ENCODE measurements around the gene IL12RB2.
"Not testable (repeated sequence)": the region's sequence is repeated elsewhere in the genome, so short reads cannot be mapped to it uniquely, and the experiment has no call there.

The IL12RB2 gene

DNA sequence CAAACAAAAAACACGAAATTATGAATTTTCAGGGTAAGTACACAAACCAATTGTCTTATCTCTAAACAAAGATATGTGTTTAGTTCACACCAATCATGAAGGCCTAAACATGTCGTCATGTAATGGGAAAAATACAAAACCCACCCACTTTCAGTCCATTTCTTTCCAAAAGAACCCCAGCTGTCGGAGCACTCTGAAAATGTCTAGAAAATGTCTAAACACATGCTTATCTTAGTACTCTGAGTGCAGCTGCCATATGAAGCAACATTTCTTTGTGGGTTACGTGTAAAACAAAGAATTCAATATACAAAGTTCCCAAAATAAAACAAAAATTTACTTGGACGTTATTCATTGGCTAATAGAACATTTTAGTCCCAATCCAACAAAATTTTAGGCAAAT lies 99.8 kb downstream of the IL12RB2 start:
- H3K27ac Mint-ChIP-seq = peak overlapping the region; percentile 18
- H3K27me3 Mint-ChIP-seq = no peaks in the 10 kb centered on the region
- H3K4me1 Mint-ChIP-seq (ENCODE audit: low read depth) = peaks cover 31% of the 10 kb centered on the region
- no peak overlapping the region for H3K4me3 Mint-ChIP-seq
- DNase-seq = no peak
- peaks cover 80% of the 10 kb centered on the region for H3K36me3 Mint-ChIP-seq (ENCODE audit: low read depth)
- no peaks in the 10 kb centered on the region for H3K9me3 Mint-ChIP-seq

DNA sequence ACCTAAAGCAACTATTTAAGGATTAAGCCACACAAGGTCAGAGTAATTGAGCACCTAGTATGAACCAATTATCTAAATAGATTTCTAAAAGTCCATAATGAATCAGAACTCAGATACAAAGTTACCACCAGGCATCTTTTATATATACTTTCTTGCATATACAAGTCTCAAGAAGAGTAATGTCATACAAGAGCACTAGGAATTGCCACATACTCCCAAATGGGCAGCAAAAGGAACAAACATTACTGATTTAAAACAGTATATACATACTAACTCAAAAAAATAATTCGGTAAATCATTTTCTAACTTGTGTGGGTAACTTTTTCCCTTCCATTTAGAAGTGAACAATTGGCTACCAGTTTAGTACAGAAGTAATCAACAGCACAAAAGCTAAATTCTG lies 100.5 kb downstream of the IL12RB2 start:
- Mint-ChIP-seq H3K36me3 (ENCODE audit: low read depth) (peaks cover 86% of the 10 kb centered on the region), H3K4me3 (no peak overlapping the region), H3K9me3 (no peaks in the 10 kb centered on the region), H3K4me1 (ENCODE audit: low read depth) (peaks cover 34% of the 10 kb centered on the region), H3K27me3 (no peaks in the 10 kb centered on the region), H3K27ac (peak overlapping the region; percentile 50)
- DNase-seq = no peak

DNA sequence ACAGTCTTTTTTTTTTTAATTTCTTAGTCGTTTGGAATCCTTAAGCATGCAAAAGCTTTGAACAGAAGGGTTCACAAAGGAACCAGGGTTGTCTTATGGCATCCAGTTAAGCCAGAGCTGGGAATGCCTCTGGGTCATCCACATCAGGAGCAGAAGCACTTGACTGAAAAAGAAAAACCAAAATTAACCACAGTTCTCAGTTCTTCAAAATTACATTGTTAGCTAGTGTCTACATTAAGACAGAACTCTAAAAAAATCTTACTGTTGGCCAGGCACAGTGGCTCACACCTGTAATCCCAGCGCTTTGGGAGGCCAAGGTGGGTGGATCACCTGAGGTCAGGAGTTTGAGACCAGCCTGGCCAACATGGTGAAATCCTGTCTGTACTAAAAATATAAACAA lies 105.4 kb downstream of the IL12RB2 start:
- H3K4me3 Mint-ChIP-seq, H3K27me3 Mint-ChIP-seq, DNase-seq, H3K9me3 Mint-ChIP-seq: not testable (repeated sequence)
- peaks cover 97% of the 10 kb centered on the region for H3K36me3 Mint-ChIP-seq (ENCODE audit: low read depth)
- peaks cover 63% of the 10 kb centered on the region for H3K4me1 Mint-ChIP-seq (ENCODE audit: low read depth)
- peak overlapping the region; percentile 40 for H3K27ac Mint-ChIP-seq

DNA sequence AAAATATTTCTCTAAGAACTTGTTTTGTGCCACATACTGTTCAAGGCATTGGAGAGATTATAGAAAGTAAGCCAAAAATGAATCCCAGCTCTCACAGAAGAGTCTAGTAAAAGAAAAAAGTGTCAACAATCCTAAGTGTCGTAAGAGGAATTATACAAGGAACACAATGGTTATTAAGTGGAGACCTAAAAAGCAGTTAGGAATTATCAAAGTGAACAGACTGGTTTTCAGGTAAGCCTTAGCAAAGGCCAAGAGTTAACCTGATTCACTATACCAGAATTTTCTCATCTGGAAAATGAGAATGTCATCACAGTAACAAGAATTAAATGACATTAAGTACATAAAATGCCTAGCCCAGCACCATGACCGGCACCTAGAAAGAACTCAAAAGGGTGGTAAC lies 106.9 kb downstream of the IL12RB2 start:
- no peak for DNase-seq
- peaks cover 71% of the 10 kb centered on the region for H3K4me1 Mint-ChIP-seq (ENCODE audit: low read depth)
- H3K9me3 Mint-ChIP-seq = no peaks in the 10 kb centered on the region
- peak overlapping the region; percentile 81 for H3K27ac Mint-ChIP-seq
- H3K36me3 Mint-ChIP-seq (ENCODE audit: low read depth) = peaks cover 97% of the 10 kb centered on the region
- H3K4me3 Mint-ChIP-seq = no peak overlapping the region
- H3K27me3 Mint-ChIP-seq = no peaks in the 10 kb centered on the region

DNA sequence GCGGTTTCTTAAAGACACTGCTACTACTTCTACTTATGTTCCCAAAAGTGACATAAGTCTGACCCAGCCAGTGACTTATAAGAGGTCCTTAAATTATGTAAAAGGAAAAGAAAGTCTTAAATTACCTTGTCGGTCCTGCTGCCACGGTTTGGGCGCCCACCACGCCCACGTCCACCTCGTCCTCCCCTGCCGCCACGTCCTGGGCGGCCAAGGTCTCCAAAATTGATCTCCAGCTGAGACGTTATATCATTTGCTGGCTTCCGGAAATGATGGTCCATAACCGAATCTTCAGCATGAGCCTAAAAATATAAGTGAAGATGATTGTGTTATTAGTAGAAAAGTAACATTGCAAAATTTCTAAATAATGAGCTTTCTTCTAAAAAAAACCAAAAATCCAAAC lies 107.4 kb downstream of the IL12RB2 start:
- peaks cover 97% of the 10 kb centered on the region for H3K36me3 Mint-ChIP-seq (ENCODE audit: low read depth)
- peak overlapping the region; percentile 81 for H3K27ac Mint-ChIP-seq

DNA sequence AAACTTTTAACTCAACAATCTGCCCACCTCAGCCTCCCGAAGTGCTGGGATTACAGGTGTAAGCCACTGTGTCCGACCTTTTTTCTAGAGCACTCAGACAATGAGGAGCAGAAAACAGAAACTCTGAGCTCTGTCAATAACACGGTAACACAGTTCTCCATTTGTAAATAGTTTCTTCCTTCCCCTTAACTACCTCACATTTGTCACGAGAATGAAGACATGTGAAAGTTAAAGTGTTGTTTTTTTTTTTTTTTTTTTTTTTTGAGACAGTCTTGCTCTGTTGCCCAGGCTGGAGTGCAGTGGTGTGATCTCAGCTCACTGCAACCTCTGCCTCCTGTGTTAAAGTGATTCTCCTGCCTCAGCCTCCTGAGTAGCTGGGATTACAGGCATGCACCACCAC lies 110.1 kb downstream of the IL12RB2 start:
- H3K27me3 Mint-ChIP-seq, DNase-seq, H3K9me3 Mint-ChIP-seq: not testable (repeated sequence)
- H3K27ac Mint-ChIP-seq = peak overlapping the region; percentile 71
- peak overlapping the region; percentile 23 for H3K4me3 Mint-ChIP-seq
- H3K4me1 Mint-ChIP-seq (ENCODE audit: low read depth) = peaks cover 80% of the 10 kb centered on the region
- H3K36me3 Mint-ChIP-seq (ENCODE audit: low read depth) = peaks cover 99% of the 10 kb centered on the region

More for the DNA sequence above, 107.4 kb downstream of the IL12RB2 start:
- no peaks in the 10 kb centered on the region for H3K27me3 Mint-ChIP-seq
- DNase-seq = no peak
- H3K9me3 Mint-ChIP-seq = no peaks in the 10 kb centered on the region
- peaks cover 71% of the 10 kb centered on the region for H3K4me1 Mint-ChIP-seq (ENCODE audit: low read depth)
- H3K4me3 Mint-ChIP-seq = no peak overlapping the region

DNA sequence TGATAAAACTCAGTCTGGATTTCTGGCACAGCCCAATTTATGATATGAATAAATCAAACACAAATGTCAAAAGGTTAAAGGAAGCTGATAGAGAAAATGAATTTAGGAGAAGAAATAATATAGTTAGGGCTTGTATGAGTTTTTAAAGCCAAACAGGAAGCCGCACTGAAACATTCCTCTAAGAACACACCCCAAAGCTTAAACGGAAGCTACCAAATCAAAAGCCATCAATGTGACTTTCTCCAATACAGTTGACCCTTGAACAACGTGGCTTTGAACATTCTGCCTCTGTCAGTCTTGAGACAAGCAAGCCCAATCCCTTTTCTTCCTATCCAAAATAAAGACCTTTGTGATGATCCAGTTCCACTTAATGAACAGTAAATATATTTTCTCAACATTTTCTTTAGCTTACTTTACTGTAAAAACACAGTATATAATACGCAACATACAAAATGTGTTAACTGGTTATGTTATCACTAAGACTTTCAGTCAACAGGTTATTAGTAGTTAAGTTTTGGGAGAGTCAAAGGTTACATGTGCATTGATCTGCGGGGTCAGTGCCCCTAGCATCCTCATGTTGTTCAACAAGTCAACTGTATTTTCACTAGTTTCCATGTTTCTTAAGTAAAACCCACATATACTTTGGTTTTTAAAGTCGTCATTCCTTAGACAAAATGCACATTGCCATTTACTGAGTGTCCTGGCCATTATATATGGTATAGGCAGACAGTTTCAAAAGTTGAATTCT lies 111.3 kb downstream of the IL12RB2 start:
- Mint-ChIP-seq H3K36me3 (ENCODE audit: low read depth) (peaks cover 99% of the 10 kb centered on the region), H3K27me3 (no peaks in the 10 kb centered on the region), H3K27ac (peak overlapping the region; percentile 85), H3K4me3 (peak overlapping the region; percentile 8), H3K4me1 (ENCODE audit: low read depth) (peaks cover 86% of the 10 kb centered on the region), H3K9me3 (no peaks in the 10 kb centered on the region)
- DNase-seq = no peak

DNA sequence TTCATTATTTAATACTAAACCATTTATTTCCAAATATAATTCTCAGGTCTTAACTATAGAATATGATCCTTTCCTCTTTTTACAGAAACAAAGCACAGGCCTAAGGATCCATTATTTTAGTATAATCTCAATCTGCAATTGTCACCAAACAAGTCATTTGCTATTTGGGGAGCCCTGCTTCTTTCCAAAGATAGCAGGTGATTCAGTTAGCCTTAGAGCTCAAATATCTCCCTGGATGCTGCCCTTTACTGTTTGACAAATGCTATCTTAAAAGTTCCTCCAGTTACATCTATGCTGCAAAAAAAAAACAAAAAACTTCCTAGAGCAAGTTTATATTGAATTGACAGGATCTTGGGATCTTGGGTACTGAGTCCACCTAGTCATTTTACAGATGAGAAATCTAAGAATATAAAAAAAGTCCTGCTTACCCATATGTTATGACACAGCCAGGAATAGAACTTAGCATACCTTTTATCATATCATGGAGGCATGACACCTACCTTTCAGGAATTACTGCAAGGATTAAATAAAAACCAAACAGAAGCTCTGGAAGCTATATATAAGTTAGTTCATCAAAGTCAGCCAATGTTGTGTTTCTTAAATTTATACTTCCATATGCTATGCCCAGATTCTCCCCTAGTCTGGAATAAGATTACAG lies 113.3 kb downstream of the IL12RB2 start:
- H3K4me3 Mint-ChIP-seq = peak overlapping the region; percentile 49
- H3K4me1 Mint-ChIP-seq (ENCODE audit: low read depth) = peaks cover 86% of the 10 kb centered on the region
- H3K27me3 Mint-ChIP-seq = no peaks in the 10 kb centered on the region
- H3K27ac Mint-ChIP-seq = peak overlapping the region; percentile 87
- H3K36me3 Mint-ChIP-seq (ENCODE audit: low read depth) = peaks cover 99% of the 10 kb centered on the region
- DNase-seq = no peak
- H3K9me3 Mint-ChIP-seq = no peaks in the 10 kb centered on the region

DNA sequence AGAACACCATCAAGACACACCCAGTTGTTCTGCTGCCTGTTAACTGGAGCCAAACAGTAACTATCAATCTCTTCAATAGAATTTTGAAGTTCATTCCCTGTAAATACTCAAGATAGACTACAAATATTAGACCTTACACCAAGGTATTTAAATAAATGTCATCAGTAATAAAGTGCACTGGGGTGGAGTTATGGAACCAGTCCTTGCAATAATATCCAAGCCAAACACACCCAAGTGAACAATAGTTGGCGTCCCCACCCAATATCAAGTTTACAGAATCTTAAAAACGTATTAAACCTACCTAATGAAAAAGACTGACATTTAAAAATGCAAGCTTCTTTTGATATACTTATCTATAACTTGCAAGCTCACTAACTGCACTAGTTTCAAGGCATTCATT lies 119.8 kb downstream of the IL12RB2 start:
- no peak for DNase-seq
- H3K36me3 Mint-ChIP-seq (ENCODE audit: low read depth) = peaks cover 85% of the 10 kb centered on the region
- H3K4me1 Mint-ChIP-seq (ENCODE audit: low read depth) = peaks cover 54% of the 10 kb centered on the region
- no peaks in the 10 kb centered on the region for H3K9me3 Mint-ChIP-seq
- peak overlapping the region; percentile 100 for H3K4me3 Mint-ChIP-seq
- no peaks in the 10 kb centered on the region for H3K27me3 Mint-ChIP-seq
- H3K27ac Mint-ChIP-seq = peak overlapping the region; percentile 99

DNA sequence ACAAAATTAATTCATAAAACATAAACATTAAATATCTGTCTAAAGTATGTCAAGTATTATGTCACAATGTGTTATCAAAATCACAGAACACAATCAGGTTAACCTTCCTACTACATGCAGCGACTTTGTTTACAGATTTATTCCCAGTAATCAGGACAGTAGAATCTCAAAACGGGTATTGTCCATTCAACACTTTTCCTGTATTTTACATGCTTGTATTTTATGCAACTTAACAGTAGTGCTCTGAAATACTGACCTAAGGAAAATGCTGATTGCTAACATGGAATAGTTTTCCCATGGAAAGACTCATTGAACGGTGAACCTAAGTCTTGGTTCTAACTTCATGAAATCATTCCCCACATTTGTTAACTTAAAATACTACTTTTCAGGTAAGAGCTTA lies 120.3 kb downstream of the IL12RB2 start:
- H3K4me3 Mint-ChIP-seq = peak overlapping the region; percentile 100
- H3K27ac Mint-ChIP-seq = peak overlapping the region; percentile 99
- H3K36me3 Mint-ChIP-seq (ENCODE audit: low read depth) = peaks cover 80% of the 10 kb centered on the region
- DNase-seq = no peak
- no peaks in the 10 kb centered on the region for H3K9me3 Mint-ChIP-seq
- no peaks in the 10 kb centered on the region for H3K27me3 Mint-ChIP-seq
- peaks cover 52% of the 10 kb centered on the region for H3K4me1 Mint-ChIP-seq (ENCODE audit: low read depth)

DNA sequence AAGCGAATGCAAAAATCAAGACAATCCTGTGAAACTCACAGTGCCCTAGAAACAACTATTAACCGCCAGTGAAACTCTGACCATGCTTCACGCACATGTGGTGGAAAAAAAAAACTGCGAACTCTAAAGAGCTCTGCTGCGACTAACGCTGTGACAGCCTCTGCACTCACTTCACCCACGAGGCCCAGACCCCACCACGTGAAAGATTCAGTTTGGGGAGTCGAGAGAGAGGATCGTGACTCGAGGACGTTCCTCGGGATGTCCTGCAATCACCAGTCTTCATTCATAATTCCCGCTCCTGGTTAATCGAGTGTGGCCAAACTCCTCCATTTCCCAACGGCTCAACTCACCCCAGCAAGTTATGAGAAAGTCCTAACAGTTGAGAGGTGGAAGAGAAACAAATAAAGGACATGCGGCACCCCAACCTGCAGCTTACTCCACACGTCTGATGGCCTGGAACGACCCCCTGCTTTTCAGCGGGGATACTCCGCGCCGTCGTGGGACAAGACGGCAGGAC lies 121.4 kb downstream of the IL12RB2 start:
- Mint-ChIP-seq H3K4me1 (ENCODE audit: low read depth) (peaks cover 54% of the 10 kb centered on the region), H3K9me3 (no peaks in the 10 kb centered on the region), H3K4me3 (peak overlapping the region; percentile 100), H3K36me3 (ENCODE audit: low read depth) (peaks cover 69% of the 10 kb centered on the region), H3K27ac (peak overlapping the region; percentile 99), H3K27me3 (no peaks in the 10 kb centered on the region)
- peak; percentile 78 for DNase-seq

DNA sequence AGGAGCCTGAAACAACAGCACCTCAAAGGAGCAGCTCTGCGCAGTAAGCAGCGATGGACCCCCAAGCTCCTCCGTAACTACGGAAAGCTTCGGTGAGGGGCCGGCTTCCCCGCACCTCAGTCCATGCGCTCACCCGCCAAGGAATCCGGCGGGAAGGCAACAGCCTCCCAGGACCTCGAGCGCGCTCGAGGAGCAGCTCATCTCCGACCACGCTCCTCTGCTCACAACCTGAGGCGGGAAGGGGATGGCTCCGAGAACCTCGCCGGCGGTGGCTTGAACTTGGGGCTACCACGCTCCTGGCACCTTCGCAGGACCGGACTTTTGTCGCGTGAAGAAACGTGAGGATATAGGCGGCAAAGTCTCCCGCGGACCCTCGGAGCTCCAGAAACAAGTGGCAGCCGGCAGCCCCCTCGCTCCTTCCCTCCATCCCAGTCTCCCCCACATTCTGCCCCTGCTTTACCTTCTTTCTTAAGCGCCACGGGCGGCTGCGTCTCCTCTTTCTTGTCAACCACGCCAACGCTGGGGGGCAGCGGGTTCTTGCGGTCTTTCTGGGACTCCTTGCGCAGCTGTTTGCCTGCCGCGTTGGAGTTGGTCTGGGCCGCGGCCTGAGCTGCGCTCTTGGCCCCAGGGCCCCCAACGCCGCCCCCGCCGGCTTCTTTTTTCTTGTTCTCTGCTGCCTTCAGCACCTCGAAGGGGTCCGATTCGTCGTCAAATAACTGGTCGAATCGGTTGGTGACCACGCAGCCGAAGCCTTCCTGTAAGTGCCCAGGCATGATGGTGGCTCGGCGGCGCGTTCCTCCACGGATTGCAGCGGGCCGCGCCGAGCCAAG lies 122.1 kb downstream of the IL12RB2 start:
- Mint-ChIP-seq H3K4me1 (ENCODE audit: low read depth) (peaks cover 52% of the 10 kb centered on the region), H3K9me3 (no peaks in the 10 kb centered on the region), H3K4me3 (peak overlapping the region; percentile 100), H3K27ac (peak overlapping the region; percentile 99), H3K27me3 (no peaks in the 10 kb centered on the region), H3K36me3 (ENCODE audit: low read depth) (peaks cover 62% of the 10 kb centered on the region)
- DNase-seq = peak; percentile 75

DNA sequence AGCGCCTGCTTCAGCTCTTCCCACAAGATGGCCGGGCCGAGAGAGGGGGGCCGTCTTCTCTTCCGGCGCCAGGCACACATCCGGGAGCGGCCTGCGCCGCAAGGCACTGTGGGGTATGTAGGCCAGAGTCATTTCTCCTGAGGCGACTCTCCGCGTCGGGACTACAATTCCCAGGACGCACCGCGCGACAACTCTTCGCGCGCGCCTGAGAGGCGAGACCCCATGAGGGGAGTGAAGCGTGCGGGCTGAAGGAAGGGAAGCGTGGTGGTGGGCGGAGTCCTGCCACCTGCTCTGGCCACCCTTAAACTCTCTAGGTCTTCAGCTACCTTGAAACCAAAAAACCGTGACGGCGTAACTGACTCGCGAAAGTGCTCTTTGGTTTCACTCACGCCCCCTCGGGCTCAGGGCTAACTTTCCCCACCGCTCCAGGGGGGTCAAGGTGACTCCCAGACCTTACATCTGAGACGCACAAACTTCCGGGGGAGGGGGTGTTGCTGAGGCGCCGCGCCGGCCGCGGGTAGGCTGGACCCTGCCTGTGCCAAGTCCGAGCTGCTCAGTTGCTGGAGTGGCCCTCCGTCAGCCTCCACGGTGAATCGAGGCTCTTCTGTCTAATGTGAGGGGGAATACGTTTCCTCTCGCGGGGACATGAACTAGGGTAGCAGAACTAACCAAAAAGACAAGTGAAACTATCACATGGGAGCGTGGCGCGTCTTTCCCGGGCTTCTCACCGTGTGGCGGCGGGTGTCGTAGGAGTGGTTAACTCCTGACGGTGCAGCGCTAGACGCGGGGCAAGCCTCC lies 122.9 kb downstream of the IL12RB2 start, which contains the start of gene SERBP1:
TSS of gene SERBP1 (minus strand) at position 45 of the 798 bp plus-strand sequence. CDS start 102 bp downstream, outside the sequence.
- peaks cover 54% of the 10 kb centered on the region for H3K36me3 Mint-ChIP-seq (ENCODE audit: low read depth)
- peak within 1 kb of the TSS; percentile 100 for H3K4me3 Mint-ChIP-seq
- DNase-seq = peak; percentile 94
- H3K9me3 Mint-ChIP-seq = no peaks in the 10 kb centered on the region
- H3K27me3 Mint-ChIP-seq = no peaks in the 10 kb centered on the region
- H3K27ac Mint-ChIP-seq = peak within 1 kb of the TSS; percentile 99
- H3K4me1 Mint-ChIP-seq (ENCODE audit: low read depth) = peaks cover 46% of the 10 kb centered on the region
